CD4-positive, alpha-beta memory T cell (primary cell): ENCODE measurements around the gene PTCHD4. TPM values are rescaled to one million over a fixed set of nuclear protein-coding genes. Genes with fewer than 3 reads are reported as not detected.
A peak's percentile ranks its signal among the peaks of the same experiment; 100 is the strongest.

Source experiments
- CTCF ChIA-PET: fragments of 350-600 bp; sonication (Branson Sonifier 250); formaldehyde crosslinking; loops from one replicate; lab custom pipeline; 2021; ENCODE audit warnings: inconsistent platforms; ENCODE audit not compliant: partially characterized antibody; lab: Charles Lee
- POLR2A ChIA-PET: fragments of 350-600 bp; sonication (Branson Sonifier 250); formaldehyde crosslinking; loops from one replicate; lab custom pipeline; 2021; ENCODE audit not compliant: partially characterized antibody; lab: Charles Lee
- DNase-seq, 5 donors: peaks; one replicate each; pipeline versions ENCODE4 v3.0.0 to v3.0.0-alpha.2; 2020 to 2022; ENCODE audit warnings: mixed read lengths in 1 of 5
- H3K27ac ChIP-seq: one replicate; pipeline ENCODE4 v1.7.0; 2013; ENCODE audit warnings: low read depth, low read length
- H3K27me3 ChIP-seq: 2 replicates; pipeline ENCODE4 v1.7.0; 2013; ENCODE audit warnings: mild to moderate bottlenecking, low read length, moderate library complexity; ENCODE audit not compliant: insufficient read depth
- H3K36me3 ChIP-seq: 2 replicates; pipeline ENCODE4 v1.7.0; 2013; ENCODE audit warnings: mild to moderate bottlenecking, low read length, moderate library complexity; ENCODE audit not compliant: insufficient read depth
- H3K4me1 ChIP-seq: 2 replicates; pipeline ENCODE4 v1.7.0; 2013; ENCODE audit warnings: mild to moderate bottlenecking, low read length, moderate library complexity; ENCODE audit not compliant: insufficient read depth
- H3K4me3 ChIP-seq, 2 donors: one replicate each; pipeline ENCODE4 v1.7.0; 2013; ENCODE audit warnings: low read length in 2 of 2, mild to moderate bottlenecking in 1 of 2
- H3K9me3 ChIP-seq, 2 donors: one replicate each; pipeline ENCODE4 v1.7.0; 2013; ENCODE audit warnings: low read length in 2 of 2, control low read depth in 1 of 2; ENCODE audit not compliant: control insufficient read depth in 1 of 2
- H3K27ac Mint-ChIP-seq, 7 donors: one replicate each; pipeline ENCODE4 v1.8.0; 2020 to 2021; ENCODE audit warnings: mixed read lengths in 7 of 7, mild to moderate bottlenecking in 6 of 7, inconsistent platforms in 3 of 7, moderate library complexity in 3 of 7
- H3K27me3 Mint-ChIP-seq, 2 donors: one replicate each; pipeline ENCODE4 v1.8.0; 2020 to 2021; ENCODE audit warnings: mixed read lengths in 2 of 2
- H3K36me3 Mint-ChIP-seq, 2 donors: one replicate each; pipeline ENCODE4 v1.8.0; 2020 to 2021; ENCODE audit warnings: mixed read lengths in 2 of 2, inconsistent platforms in 1 of 2, mild to moderate bottlenecking in 1 of 2
- H3K4me1 Mint-ChIP-seq, 4 donors: one replicate each; pipeline ENCODE4 v1.8.0; 2020 to 2021; ENCODE audit warnings: mixed read lengths in 4 of 4, mild to moderate bottlenecking in 1 of 4
- H3K4me3 Mint-ChIP-seq, 8 donors: one replicate each; pipeline ENCODE4 v1.8.0; 2020 to 2021; ENCODE audit warnings: mixed read lengths in 8 of 8, mild to moderate bottlenecking in 7 of 8, moderate library complexity in 6 of 8, inconsistent platforms in 3 of 8
- H3K9me3 Mint-ChIP-seq, 8 donors: one replicate each; pipeline ENCODE4 v1.8.0; 2020 to 2021; ENCODE audit warnings: mixed read lengths in 8 of 8, mild to moderate bottlenecking in 5 of 8, inconsistent platforms in 3 of 8, moderate library complexity in 1 of 8
- intact Hi-C: fragments of 100-400 bp; cut with micrococcal nuclease; formaldehyde crosslinking; loops from one replicate; pipeline ENCODE4 v1.15.1; 2023
- polyA plus RNA-seq, 2 donors: library from polyadenylated mRNA; unstranded; fragments of 300-500 nt; fragmentation: Illumina TruSeq; gene quantifications; one replicate each; pipeline ENCODE4 v1.2.3, GENCODE V29; 2021
- total RNA-seq, 2 experiments: library from RNA; stranded (reverse); gene quantifications; one replicate each; pipeline ENCODE4 v1.2.3, GENCODE V29; 2021

The PTCHD4 gene
- total and polyA plus RNA-seq, 4 experiments from 2014 or later: not detected

DNA sequence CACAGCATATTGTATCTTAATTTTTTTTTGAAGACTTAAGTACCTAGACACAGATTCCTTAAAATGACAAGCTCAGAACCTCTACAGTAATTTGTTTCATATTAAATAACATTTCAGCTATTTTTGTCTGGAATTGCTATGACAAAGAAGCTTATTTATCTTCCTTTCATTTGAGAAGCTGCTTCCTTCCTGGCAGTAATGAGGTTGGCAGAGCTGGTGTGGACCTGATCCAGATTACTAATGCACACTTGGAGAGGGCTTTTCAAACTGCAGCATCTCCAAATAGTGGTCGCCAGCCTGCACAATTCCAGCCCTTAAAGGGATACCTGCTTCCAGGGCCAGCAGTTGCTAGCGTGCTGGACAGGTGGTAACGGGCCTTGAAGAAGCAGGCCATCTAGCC, 12.1 kb downstream of the PTCHD4 start:
- Histone ChIP-seq H3K4me1 (no peaks in the 10 kb centered on the region), H3K36me3 (no peaks in the 10 kb centered on the region), H3K27me3 (no peaks in the 10 kb centered on the region), H3K9me3 (no peaks in the 10 kb centered on the region), H3K4me3 (no peak overlapping the region), H3K27ac (no peak overlapping the region)
- H3K9me3 Mint-ChIP-seq: peaks cover 0 to 7% (median 2%) of the 10 kb centered on the region in 8 donors
- ChIA-PET POLR2A (no interaction called here), CTCF (no interaction called here)
- no peak overlapping the region for H3K4me3 Mint-ChIP-seq
- no peaks in the 10 kb centered on the region for H3K27me3 Mint-ChIP-seq
- intact Hi-C loops: no loop called here
- no peak overlapping the region for H3K27ac Mint-ChIP-seq
- H3K36me3 Mint-ChIP-seq: no peaks in the 10 kb centered on the region
- DNase-seq: no peak
- no peaks in the 10 kb centered on the region for H3K4me1 Mint-ChIP-seq

GRCh38 chr6:48092550-48093217, 18.3 kb downstream of the PTCHD4 start:
- DNase-seq: no peak
- H3K27me3 Mint-ChIP-seq: no peaks in the 10 kb centered on the region
- ChIA-PET CTCF (no interaction called here), POLR2A (no interaction called here)
- no peak overlapping the region for H3K4me3 ChIP-seq
- no peak overlapping the region for H3K4me3 Mint-ChIP-seq
- H3K27ac ChIP-seq: no peak overlapping the region
- H3K27me3 ChIP-seq: no peaks in the 10 kb centered on the region
- peak overlapping the region in 1 of 7 donors; percentile 7 for H3K27ac Mint-ChIP-seq
- H3K36me3 Mint-ChIP-seq: no peaks in the 10 kb centered on the region
- H3K9me3 Mint-ChIP-seq: peaks cover 0 to 5% (median 3%) of the 10 kb centered on the region in 8 donors
- H3K9me3 ChIP-seq: no peaks in the 10 kb centered on the region
- no peaks in the 10 kb centered on the region for H3K36me3 ChIP-seq
- intact Hi-C loops: no loop called here
- H3K4me1 Mint-ChIP-seq: no peaks in the 10 kb centered on the region
- H3K4me1 ChIP-seq: no peaks in the 10 kb centered on the region

DNA sequence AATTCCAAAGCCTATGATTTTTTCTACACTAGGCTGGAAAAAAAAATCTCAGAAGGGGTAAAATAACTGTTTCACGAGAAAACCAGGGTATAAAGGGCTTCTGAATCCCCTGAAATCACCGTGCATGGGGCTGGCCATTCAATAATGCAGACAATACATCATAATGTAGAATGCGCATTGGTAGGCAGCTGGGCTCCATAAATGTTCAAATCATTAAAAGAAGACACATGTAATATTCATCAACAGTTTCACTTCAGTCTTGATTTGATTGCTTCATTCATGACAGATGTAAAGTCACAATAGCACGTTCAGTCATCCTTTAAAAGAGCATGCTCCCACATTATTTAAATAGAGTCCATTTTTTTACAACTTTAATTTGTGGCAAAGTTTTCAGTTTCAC, 20.5 kb downstream of the PTCHD4 start:
- Mint-ChIP-seq H3K27me3 (no peaks in the 10 kb centered on the region), H3K36me3 (no peaks in the 10 kb centered on the region), H3K9me3 (peaks cover 0 to 4% (median 2%) of the 10 kb centered on the region in 8 donors), H3K27ac (no peak overlapping the region), H3K4me1 (no peaks in the 10 kb centered on the region), H3K4me3 (no peak overlapping the region)
- intact Hi-C loops: no loop called here
- ChIA-PET CTCF (no interaction called here), POLR2A (no interaction called here)
- Histone ChIP-seq H3K4me3 (no peak overlapping the region), H3K4me1 (no peaks in the 10 kb centered on the region), H3K36me3 (no peaks in the 10 kb centered on the region), H3K27ac (no peak overlapping the region), H3K9me3 (no peaks in the 10 kb centered on the region), H3K27me3 (no peaks in the 10 kb centered on the region)
- no peak for DNase-seq

DNA sequence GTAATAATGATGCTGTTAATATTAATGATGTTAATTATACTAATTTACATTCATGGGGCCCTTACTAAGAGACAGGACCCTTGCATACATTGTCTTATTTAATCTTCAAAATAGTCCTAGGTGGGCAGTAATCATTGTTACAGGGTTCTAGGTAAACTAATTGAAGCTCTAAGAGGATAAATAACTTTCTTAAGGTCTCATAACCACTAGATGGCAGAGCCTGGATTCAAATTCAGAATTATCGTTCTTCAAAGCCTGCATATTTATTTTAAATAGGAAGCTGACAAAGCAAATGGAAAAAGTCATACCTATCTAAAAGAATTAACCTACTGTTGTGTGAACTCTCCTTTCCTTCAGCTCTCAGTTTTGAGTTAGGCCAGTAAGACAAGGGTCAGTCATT, 23.5 kb downstream of the PTCHD4 start:
- Histone ChIP-seq H3K4me1 (no peaks in the 10 kb centered on the region), H3K4me3 (no peak overlapping the region), H3K27me3 (no peaks in the 10 kb centered on the region), H3K36me3 (no peaks in the 10 kb centered on the region), H3K27ac (no peak overlapping the region), H3K9me3 (no peaks in the 10 kb centered on the region)
- no peak overlapping the region for H3K4me3 Mint-ChIP-seq
- intact Hi-C loops: no loop called here
- ChIA-PET POLR2A (no interaction called here), CTCF (no interaction called here)
- no peaks in the 10 kb centered on the region for H3K27me3 Mint-ChIP-seq
- H3K4me1 Mint-ChIP-seq: no peaks in the 10 kb centered on the region
- H3K27ac Mint-ChIP-seq: no peak overlapping the region
- no peak for DNase-seq
- no peaks in the 10 kb centered on the region for H3K36me3 Mint-ChIP-seq
- H3K9me3 Mint-ChIP-seq: peaks cover 0 to 5% (median 0%) of the 10 kb centered on the region in 8 donors

- no peaks in the 10 kb centered on the region for H3K36me3 Mint-ChIP-seq
- peaks cover 0 to 4% (median 0%) of the 10 kb centered on the region in 8 donors for H3K9me3 Mint-ChIP-seq
- H3K27me3 Mint-ChIP-seq: no peaks in the 10 kb centered on the region
- H3K4me3 Mint-ChIP-seq: no peak overlapping the region
- no peaks in the 10 kb centered on the region for H3K4me1 ChIP-seq
- ChIA-PET POLR2A (no interaction called here), CTCF (no interaction called here)
- no peak overlapping the region for H3K27ac Mint-ChIP-seq
- DNase-seq: no peak
- H3K36me3 ChIP-seq: no peaks in the 10 kb centered on the region
- H3K9me3 ChIP-seq: no peaks in the 10 kb centered on the region
- intact Hi-C loops: no loop called here
- no peaks in the 10 kb centered on the region for H3K27me3 ChIP-seq
- no peaks in the 10 kb centered on the region for H3K4me1 Mint-ChIP-seq
- H3K4me3 ChIP-seq: no peak overlapping the region
- no peak overlapping the region for H3K27ac ChIP-seq
Measured at GRCh38 chr6:48086187-48086586, 24.8 kb downstream of the PTCHD4 start.

- Mint-ChIP-seq H3K36me3 (no peaks in the 10 kb centered on the region), H3K9me3 (peaks cover 0 to 4% (median 0%) of the 10 kb centered on the region in 8 donors), H3K4me1 (no peaks in the 10 kb centered on the region), H3K27me3 (no peaks in the 10 kb centered on the region), H3K27ac (no peak overlapping the region), H3K4me3 (no peak overlapping the region)
- no peak for DNase-seq
- H3K36me3 ChIP-seq: no peaks in the 10 kb centered on the region
- H3K9me3 ChIP-seq: no peaks in the 10 kb centered on the region
- H3K4me3 ChIP-seq: no peak overlapping the region
- CTCF ChIA-PET: no interaction called here
- intact Hi-C loops: no loop called here
- H3K27me3 ChIP-seq: no peaks in the 10 kb centered on the region
- no peak overlapping the region for H3K27ac ChIP-seq
- POLR2A ChIA-PET: no interaction called here
- H3K4me1 ChIP-seq: no peaks in the 10 kb centered on the region
Measured at GRCh38 chr6:48085131-48085741, 25.8 kb downstream of the PTCHD4 start.

DNA sequence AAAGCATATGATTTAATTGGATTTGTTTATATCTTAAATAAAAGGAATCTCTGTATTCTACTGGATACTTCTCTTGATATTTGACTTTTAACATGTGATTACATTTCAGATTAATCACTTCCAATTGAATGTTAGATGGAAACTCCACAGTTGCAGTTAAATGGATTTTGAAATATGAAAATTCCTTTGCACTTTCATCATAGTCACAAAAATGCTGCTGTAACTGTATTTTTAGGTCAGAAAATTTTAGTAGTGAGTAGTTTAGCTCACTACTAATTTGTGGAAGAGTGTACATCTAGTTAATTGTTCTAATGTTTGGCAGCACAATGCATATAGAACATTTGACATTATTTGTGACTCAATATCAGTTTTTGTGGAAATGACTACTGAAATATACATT, 26.8 kb downstream of the PTCHD4 start:
- Histone ChIP-seq H3K27ac (no peak overlapping the region), H3K4me3 (no peak overlapping the region), H3K9me3 (no peaks in the 10 kb centered on the region), H3K36me3 (no peaks in the 10 kb centered on the region), H3K27me3 (no peaks in the 10 kb centered on the region), H3K4me1 (no peaks in the 10 kb centered on the region)
- H3K9me3 Mint-ChIP-seq: peaks cover 0 to 4% (median 0%) of the 10 kb centered on the region in 8 donors
- H3K4me1 Mint-ChIP-seq: no peaks in the 10 kb centered on the region
- no peak overlapping the region for H3K4me3 Mint-ChIP-seq
- ChIA-PET POLR2A (no interaction called here), CTCF (no interaction called here)
- H3K27me3 Mint-ChIP-seq: no peaks in the 10 kb centered on the region
- H3K27ac Mint-ChIP-seq: no peak overlapping the region
- no peaks in the 10 kb centered on the region for H3K36me3 Mint-ChIP-seq
- no peak for DNase-seq
- intact Hi-C loops: no loop called here
